ENCODE measurements around the gene METTL26.

Gene METTL26

DNA sequence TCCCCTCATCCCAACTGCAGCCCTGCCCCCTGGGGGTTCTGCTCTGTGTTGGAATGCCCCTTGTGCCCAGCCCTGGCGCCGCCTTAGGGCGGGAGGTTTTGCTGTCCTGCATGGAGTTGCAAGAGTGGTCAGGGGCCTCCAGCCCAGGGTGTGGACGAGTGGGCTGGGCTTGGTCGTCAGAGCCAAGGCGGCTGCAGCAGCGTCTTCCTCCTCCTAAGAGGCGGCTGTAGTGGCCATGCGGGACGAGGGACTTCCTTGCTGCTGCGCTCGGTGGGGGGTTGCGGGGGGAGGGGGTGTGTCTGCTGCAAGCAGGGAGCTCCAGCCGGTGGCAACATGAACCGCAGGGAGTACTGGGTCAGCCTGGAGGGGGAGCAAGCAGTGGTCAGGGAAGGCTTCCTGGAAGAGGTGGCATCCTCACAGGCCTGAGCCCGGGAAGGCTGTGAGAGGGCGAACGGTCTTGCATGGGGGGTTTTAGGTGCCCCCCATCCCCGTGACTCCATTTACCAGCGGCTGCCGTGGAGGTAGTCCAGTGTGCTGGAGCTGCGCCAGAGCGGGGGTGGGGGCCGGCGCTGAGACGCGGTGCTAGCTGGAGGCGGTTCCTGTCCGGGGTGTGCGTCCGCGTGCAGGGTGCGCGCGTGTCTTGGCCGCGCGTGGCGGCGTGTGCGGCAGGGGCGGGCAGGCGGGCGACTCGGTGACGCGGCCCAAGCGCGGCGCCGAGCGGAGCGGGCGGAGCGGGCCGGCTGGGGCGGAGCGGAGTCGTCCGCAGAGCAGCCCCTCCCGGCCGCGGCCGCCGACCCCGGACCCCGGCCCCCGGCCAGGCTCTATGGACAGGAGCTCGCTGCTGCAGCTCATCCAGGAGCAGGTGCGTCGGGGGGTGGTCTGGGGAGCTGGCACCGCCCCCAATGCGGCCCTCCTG is 39.1 kb upstream of the METTL26 start, which contains the start of gene RHBDL1:
RHBDL1 (plus strand) TSS at position 704 of the 916 bp plus-strand sequence; CDS start at position 824, 120 bp downstream.
- DNase-seq: no peak

DNA sequence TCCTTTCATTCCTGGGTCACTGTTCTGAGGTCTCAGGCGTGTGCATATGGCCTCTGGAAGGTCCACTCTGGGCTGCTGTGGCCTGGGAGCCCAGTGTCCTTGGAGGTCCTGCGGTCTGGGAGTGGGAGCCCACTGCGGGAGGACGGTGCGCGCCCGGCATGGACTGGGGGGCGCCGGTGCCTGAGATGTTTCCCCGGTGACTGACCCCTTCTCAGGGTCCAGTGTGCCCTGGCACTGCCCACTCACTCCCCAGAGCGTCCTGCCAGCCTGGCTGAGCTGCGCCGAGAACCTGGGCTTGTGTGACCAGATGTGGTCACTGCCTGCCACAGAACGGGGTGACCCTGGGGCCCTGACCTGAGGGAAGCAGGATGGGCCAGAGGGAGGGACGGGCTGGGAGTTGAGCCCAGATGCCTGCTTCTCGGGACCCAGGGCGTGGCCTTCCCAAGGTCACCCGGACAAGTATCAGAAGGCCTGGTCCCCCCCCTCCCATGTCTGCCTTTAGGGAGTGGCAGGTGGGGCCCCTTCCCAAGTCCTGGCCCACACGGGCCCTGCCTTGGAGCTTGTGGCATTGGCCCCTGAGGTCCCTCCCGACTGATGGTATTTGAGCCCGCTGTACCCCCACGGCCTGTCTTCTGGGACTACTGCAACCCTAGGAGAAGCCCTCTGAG is 38.2 kb upstream of the METTL26 start:
- no peak for DNase-seq

DNA sequence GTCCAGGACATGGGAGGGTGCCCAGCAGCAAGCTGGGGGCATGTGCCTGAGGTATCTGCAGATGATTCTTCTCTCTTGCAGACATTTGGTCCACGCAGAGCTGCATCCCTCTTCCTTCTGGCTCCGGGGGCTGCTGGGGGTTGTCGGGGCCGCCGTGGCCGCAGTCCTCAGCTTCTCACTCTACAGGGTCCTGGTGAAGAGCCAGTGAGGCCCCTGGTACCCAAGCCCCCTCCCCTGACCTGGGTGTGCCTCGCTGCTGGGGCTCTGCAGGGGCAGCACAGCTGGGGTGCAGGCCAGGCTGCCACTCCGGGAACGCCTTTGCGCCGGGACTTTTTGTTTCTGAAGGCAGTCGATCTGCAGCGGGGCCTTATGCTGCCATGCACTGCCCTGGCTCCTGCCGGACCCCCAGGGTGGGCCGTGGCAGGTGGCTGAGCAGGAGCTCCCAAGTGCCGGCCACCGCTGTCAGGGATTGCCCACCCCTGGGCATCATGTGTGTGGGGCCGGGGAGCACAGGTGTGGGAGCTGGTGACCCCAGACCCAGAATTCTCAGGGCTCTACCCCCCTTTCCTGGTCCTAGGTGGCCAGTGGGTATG is 37.4 kb upstream of the METTL26 start:
- DNase-seq: no peak

DNA sequence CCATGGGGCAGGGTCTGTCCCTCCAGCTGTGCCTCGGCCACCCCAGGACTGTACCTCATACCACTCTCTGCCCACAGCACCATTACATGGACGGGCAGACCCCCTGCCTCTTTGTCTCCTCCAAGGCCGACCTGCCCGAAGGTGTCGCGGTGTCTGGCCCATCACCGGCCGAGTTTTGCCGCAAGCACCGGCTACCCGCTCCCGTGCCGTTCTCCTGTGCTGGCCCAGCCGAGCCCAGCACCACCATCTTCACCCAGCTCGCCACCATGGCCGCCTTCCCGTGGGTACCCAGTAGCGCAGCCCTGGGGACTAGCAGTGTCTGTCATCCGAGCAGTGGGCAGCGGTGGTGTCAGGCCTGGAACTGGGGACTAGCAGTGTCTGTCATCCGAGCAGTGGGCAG is 36.7 kb upstream of the METTL26 start:
- DNase-seq: no peak

DNA sequence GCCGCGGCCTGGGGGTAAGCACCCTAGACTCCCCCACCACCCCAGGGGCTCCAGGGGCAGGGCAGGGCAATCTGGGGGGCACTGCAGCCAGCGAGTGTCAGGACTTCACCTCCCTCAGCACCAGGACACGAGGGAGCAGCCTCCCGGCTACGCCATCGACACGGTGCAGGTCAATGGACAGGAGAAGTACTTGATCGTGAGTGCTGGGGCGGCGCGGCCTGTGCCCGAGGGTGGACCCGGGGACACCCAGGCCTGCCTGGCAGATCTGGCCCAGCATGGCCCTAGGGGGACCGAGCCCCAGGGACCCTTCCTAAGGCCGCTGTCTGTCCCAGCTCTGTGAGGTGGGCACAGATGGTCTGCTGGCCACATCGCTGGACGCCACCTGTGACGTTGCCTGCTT is 36.3 kb upstream of the METTL26 start:
- no peak for DNase-seq

DNA sequence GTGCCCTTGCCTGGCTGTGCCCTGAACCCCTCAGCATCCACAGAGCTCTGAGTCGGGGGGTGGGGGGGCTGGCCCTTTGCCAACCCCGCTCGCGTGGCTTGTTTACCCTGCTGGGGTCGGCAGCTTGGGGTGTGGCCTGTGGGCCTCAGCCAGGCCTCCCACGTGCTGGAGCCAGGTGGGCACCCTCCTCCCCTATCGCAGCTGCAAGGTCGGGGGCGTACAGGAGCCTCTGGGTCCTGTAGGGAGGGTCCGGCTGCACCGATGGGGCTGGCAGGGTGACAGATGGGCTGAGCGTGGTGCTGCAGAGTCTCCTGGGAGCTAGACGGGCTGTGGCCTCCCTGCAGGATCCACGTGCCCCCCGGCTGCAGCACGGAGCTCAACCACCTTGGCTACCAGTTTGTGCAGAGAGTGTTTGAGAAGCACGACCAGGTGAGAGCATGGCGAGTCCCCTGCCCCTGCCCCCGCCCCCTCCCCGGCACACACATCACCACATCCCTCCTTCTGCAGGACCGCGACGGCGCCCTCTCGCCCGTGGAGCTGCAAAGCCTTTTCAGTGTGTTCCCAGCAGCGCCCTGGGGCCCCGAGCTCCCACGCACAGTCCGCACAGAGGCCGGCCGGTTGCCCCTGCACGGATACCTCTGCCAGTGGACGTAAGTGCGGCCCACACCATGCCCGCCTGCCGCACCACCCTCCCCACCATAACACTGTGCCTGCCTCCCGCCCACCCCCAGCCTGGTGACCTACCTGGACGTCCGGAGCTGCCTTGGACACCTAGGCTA is 35.4 kb upstream of the METTL26 start:
- DNase-seq: no peak

DNA sequence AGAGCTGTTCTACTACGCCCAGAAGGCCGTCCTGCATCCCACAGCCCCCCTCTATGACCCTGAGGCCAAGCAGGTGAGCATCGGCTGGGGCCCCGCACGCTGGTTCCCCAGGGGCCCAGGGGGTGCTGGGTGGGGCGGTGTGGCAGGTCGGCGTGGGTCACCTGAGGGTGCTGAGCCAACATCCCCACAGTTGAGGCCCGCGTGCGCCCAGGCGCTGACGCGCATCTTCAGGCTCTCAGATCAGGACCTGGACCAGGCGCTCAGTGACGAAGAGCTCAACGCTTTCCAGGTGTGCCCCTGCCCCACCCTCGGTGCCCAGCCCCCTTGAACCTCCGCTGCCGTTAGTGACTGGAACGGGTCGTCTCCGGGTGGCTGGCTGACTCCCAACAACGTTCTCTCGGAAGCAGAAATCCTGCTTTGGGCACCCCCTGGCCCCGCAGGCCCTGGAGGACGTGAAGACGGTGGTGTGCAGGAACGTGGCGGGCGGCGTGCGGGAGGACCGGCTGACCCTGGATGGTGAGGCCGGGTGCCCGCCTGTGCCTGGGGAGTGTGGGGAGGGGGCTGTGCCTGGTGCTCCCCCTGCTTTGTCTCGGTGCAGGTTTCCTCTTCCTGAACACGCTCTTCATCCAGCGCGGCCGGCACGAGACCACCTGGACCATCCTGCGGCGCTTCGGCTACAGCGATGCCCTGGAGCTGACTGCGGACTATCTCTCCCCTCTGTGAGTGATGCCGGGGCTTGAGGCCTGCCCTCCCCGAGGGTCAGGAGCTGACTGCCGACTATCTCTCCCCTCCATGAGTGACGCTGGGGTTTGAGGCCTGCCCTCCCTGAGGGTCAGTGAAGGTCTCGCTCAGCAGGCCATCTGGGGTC is 34.6 kb upstream of the METTL26 start:
- DNase-seq: no peak

DNA sequence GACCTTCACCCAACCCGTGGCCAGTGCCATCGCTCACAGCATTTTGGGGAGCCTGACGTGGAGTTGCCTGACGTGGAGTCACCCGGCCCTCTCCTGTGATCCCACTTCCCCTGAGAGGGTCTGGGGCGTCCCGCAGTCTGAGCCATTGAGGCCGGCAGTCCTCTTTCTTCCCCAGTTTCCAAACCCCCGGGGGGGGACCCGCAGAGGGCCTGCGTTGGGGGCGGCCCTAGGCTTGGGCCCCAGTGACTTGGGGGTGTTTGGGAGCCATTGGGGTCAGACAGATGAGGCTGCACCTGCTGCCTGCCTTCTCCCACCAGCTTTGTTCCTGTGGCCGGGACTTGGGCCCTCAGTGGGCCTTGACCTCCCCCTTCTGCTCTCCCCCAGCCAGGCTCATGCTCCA is 33.6 kb upstream of the METTL26 start:
- no peak for DNase-seq

DNA sequence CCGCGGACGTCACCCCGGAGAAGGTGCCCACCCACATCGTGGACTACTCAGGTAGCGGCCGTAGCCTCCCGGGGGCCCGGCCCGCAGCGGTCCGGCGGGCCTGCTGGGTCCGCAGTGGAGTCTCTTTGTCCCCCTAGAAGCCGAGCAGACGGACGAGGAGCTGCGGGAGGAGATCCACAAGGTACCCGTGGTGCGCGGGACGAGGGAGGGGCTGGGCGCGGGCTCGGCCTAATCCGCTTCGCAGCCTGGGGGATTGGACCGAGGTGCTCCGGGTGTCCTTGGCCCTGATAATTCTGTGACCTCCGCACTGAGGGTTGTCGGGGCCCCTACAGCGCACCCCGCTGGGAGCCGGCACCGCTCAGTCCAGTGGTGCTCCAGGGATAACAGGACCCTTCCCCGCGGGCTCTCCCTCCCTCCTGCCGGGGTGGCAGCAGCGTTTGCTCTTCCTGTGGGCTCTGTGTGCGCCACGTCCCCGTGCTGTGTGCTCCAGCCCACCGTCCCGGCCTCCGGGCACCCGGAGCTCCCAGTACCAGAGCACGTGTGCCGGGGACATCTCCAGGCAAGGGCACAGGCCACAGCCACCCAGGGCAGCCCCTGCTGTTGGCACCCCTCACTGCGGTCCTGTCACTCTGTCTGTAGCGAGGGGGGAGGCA is 32.5 kb upstream of the METTL26 start:
- no peak for DNase-seq

DNA sequence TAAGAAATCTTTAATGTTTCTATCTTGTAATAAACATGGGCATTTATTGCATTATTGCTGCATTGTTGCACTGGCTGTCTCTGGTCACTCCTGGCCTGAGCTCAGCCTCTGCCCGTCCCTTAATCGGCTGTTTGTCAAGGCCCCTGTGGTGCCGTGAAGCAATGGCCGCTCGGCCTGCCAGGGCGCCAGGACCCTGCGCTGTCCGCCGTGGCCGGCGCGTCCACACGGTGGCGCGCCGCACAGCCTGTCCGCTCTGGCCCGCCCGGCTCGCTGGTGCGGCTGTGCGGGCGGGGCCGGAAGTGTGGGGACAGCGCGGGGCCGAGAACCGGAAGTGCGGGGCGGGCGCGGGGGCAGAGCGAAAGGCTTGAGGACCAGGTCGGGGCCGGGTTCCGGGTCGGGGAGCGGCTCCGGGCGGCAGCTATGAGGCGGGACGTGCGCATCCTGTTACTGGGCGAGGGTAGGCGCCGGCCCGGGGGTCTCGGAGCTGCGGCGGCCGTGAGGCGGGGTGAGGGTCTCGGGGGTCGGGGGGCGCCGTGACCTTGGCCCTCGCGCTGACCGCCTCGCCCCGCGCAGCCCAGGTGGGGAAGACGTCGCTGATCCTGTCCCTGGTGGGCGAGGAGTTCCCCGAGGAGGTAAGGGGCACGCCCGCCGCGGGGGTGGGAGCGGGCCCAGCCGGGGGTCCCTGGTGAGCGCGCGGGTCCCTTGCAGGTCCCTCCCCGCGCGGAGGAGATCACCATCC is 31.8 kb upstream of the METTL26 start, which contains the start of gene RHOT2:
RHOT2 (plus strand) TSS at position 353 of the 739 bp plus-strand sequence; CDS start at position 421, 68 bp downstream.
- DNase-seq: peak; percentile 79

DNA sequence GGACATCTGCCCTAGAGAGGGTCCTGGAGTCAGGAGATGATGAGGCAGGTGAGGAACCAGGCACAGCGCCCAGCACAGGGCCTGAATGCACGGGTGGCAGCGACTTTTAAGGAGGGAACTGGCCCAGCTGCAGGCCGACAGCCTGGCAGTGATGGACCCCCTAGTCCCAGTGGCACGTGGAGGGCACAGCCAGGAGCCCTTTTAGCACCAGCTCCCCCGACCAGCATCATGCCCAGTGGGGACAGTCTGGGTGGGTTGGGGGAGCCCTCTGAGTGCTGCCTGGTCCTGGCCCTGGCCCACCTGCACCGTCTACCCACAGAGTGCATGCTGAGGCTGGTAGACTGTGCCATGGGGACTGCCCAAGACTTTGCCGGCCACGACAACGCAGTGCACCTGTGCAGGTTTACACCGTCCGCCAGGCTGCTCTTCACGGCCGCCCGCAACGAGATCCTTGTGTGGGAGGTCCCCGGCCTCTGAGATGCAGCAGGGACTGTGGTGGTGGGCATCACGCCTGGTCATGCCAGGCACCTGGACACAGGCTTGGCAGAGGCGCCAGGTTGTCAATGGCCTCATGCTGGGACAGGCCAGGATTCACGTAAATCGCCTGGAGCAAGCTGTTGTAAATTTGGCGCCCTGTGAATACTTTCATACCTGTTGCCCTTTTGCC is 31.1 kb upstream of the METTL26 start:
- DNase-seq: no peak

DNA sequence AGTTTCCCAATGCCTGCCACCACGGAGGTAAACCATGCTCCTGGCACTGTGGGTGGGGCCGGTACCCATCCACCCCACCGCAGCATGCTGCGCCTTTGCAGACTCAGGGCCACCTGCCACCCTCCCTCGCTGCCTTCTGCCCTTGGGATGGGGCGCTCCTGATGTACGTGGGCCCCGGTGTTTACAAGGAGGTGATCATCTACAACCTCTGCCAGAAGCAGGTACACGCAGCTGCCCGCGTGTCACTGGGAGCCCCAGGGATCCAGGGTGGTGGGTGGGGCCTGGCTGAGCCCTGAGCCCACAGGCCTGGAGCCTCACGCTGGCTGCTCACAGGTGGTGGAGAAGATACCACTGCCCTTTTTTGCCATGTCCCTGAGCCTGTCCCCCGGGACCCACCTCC is 30.5 kb upstream of the METTL26 start:
- no peak for DNase-seq

DNA sequence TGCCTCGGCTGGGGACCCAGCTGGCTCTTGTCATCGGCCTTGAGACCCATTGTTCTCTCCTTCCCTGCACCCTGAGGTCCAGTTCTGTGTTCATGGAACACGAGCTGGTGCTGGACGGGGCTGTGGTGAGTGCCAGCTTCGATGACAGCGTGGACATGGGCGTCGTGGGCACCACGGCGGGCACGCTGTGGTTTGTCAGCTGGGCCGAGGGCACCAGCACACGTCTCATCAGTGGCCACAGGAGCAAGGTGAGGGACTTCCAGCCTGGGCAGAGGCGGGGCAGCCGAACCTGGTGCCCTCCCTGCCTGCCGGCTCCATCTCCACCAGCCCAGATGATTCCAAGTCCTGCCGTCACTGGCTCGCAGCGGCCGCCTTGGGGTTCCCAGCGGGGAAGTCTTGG is 26.5 kb upstream of the METTL26 start:
- DNase-seq: no peak

DNA sequence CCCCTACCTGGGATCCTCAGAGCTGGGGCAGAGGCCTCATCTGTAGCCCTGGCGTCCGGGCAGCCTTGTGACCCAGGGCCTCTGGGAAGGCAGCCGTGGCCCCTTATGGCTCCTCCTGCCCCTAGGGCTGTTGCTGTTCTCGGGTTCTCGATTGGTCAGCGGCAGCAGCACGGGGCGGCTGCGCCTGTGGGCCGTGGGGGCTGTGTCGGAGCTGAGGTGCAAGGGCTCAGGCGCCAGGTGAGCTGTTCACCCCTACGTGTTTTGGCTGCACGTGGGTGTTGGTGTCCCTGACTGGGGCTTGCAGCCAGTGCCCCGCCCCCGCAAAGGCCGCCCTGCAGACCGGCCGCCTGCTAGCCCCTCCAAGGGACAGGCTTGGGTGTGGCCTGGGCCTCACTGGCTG is 26.0 kb upstream of the METTL26 start:
- DNase-seq: no peak

DNA sequence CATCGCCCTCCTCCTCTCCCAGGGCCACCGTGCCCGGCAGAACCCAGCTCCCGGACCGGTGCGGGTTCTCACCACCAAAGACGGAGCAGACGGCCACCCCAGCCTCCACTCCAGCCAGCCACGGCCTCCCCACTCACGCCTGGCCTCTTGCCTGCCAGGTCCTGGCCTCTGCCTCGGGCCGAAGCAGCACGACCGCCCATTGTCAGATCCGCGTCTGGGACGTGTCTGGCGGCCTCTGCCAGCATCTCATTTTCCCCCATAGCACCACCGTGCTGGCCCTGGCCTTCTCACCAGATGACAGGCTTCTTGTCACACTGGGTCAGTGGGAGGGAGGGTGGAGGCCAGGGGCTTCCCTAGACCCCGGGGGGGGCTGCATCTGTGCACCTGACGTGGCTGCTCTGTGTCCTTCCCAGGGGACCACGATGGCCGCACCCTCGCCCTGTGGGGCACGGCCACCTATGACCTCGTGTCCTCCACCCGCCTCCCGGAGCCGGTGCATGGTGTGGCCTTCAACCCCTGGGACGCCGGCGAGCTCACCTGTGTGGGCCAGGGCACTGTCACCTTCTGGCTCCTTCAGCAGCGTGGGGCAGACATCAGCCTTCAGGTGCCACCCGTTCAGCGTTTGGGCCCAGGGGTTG is 25.2 kb upstream of the METTL26 start:
- no peak for DNase-seq

DNA sequence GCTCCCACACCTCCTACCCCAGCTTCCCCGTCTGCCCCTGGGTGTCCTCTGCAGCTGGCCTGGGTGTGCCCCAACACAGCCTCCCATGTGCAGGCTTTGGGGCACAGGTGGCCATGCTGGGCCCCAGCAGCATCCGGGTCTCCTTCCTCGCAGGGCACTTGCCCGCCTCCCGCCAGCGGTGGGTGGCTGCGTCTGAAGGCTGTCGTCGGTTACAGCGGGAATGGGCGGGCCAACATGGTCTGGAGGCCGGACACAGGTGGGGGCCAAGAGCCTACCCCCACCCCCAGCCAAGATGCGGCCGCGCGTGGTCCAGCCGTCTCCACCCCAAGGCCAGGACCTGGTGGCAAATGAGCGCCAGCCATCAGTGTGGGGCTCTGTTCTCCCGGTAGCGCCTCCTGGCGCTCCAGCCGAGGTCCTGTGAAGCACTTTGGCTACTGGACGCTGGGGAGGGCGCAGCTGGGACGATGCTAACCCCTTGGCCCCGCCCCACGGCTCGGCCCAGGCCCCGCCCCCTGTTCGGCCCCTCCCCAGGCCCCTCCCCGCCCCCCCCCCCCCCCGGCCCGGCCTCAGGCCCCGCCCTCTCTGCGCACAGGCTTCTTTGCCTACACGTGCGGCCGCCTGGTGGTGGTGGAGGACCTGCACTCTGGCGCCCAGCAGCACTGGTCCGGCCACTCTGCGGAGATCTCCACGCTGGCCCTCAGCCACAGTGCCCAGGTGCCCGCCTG is 24.5 kb upstream of the METTL26 start:
- DNase-seq: no peak

DNA sequence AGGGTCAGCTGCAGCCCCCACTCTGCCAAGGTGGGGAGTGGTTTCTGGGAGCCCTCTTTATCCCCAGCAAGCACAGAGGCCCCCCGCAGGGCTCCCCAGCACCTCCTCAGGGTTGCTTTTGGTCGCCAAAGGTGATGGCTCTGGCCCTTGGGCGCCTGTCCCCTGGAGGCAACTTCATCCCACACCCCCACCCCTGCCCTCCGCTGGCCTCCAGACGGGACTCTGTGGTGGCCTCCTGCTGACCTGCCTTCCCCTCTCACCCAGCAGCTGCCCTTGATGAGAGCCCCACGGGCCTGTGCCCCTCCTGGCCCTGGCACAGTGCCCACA is 24.0 kb upstream of the METTL26 start:
- no peak for DNase-seq

DNA sequence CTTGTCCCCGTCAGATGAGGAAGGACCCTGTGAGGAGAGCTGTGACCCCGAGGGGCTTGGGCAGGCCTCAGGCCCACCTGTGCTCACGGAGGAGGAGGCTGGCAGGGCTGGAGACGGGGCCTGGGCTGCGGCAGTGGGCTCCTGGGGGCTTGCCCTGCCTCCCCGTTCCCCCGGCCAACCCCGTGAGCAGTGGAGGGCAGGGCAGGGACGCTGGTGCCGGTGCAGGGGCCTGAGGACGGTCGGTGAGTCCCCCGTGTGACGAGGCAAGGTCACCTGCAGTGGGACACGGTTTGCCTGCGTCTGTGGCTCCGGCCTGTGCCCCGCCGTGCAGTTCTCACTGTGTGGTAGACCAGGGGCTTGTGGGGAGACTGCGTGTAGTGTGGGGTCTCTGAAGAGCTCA is 23.5 kb upstream of the METTL26 start:
- DNase-seq: no peak
